Nephron (organoid): ENCODE data around the gene CHST2.
"Not testable (repeated sequence)": the region's sequence is repeated elsewhere in the genome, so short reads cannot be mapped to it uniquely, and the experiment has no call there.

Experiments used
- H3K27ac Mint-ChIP-seq, 3 experiments: 2 replicates each; pipeline ENCODE4 v1.8.0; 2020; ENCODE audit warnings: mixed read lengths in 3 of 3, mild to moderate bottlenecking in 2 of 3, moderate library complexity in 1 of 3
- H3K27me3 Mint-ChIP-seq: 2 replicates; pipeline ENCODE4 v1.8.0; 2021; ENCODE audit warnings: low read depth, mild to moderate bottlenecking, moderate library complexity, mixed read lengths
- H3K36me3 Mint-ChIP-seq: 2 replicates; pipeline ENCODE4 v1.8.0; 2020; ENCODE audit warnings: low read depth, mixed read lengths
- H3K4me1 Mint-ChIP-seq: 2 replicates; pipeline ENCODE4 v1.8.0; 2020; ENCODE audit warnings: mixed read lengths
- H3K4me3 Mint-ChIP-seq, 3 experiments: 2 replicates each; pipeline ENCODE4 v1.8.0; 2020; ENCODE audit warnings: mild to moderate bottlenecking in 3 of 3, mixed read lengths in 3 of 3, moderate library complexity in 2 of 3
- H3K9me3 Mint-ChIP-seq: 2 replicates; pipeline ENCODE4 v1.8.0; 2020; ENCODE audit warnings: mixed read lengths
- CTCF ChIP-seq, 3 experiments: fragments of 200-600 bp; sonication (generic); IDR thresholded peaks; one replicate each; pipeline ENCODE4 v1.5.0; 2021; ENCODE audit warnings: antibody characterized with exemption in 3 of 3; ENCODE audit not compliant: unreplicated experiment in 3 of 3

The CHST2 gene, protein sequence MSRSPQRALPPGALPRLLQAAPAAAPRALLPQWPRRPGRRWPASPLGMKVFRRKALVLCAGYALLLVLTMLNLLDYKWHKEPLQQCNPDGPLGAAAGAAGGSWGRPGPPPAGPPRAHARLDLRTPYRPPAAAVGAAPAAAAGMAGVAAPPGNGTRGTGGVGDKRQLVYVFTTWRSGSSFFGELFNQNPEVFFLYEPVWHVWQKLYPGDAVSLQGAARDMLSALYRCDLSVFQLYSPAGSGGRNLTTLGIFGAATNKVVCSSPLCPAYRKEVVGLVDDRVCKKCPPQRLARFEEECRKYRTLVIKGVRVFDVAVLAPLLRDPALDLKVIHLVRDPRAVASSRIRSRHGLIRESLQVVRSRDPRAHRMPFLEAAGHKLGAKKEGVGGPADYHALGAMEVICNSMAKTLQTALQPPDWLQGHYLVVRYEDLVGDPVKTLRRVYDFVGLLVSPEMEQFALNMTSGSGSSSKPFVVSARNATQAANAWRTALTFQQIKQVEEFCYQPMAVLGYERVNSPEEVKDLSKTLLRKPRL

GRCh38 chr3:143119009-143119914 is at the start of gene CHST2:
CHST2 (plus strand) TSS chr3:143119771; CDS start chr3:143120817, 1,046 bp downstream.
- Mint-ChIP-seq H3K9me3 (no peaks in the 10 kb centered on the region), H3K27ac (peak within 1 kb of the TSS; percentile 89 to 96 (median 91)), H3K4me1 (peaks cover 34% of the 10 kb centered on the region), H3K36me3 (peaks cover 12% of the 10 kb centered on the region), H3K27me3 (peaks cover 48% of the 10 kb centered on the region), H3K4me3 (peak within 1 kb of the TSS; percentile 91 to 93 (median 92))
- TF ChIP-seq CTCF (IDR thresholded peaks at IDR 0.05; ENCODE audit: unreplicated experiment in 3 of 3), result no peak

DNA sequence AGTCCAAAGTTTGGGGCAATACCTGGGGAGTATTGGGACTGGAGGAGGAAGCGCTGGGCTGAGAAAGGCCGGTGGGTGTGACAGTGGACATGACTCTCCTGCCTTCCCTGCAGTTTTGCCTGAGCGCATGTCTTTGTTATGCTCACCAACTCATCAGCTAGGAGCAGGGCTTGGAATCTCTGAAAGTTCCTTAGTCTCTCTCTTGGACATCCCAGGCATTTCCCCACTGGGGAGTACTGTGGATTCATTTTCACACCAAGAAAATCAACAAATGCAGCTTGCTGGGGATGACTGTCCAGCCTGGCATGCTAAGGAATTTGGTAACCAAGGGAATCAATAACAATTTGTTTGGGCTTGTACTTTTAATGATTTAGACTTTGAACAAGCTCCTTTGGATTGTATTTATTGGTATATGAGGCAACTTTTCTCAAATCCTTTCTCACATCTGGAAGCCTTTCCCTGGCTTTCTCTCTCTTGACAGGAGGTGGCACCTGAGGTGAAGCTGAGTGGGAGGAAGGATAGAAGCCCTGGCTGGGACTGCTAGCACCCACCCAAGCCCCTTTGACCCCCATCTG is 48.5 kb upstream of the CHST2 start:
- H3K27me3 Mint-ChIP-seq, result peaks cover 5% of the 10 kb centered on the region
- no peaks in the 10 kb centered on the region for H3K36me3 Mint-ChIP-seq
- no peak for TF ChIP-seq CTCF (IDR thresholded peaks at IDR 0.05; ENCODE audit: unreplicated experiment in 3 of 3)
- no peaks in the 10 kb centered on the region for H3K9me3 Mint-ChIP-seq
- no peak overlapping the region for H3K4me3 Mint-ChIP-seq
- peak overlapping the region in 1 of 3 experiments; percentile 23 for H3K27ac Mint-ChIP-seq
- peaks cover 9% of the 10 kb centered on the region for H3K4me1 Mint-ChIP-seq

DNA sequence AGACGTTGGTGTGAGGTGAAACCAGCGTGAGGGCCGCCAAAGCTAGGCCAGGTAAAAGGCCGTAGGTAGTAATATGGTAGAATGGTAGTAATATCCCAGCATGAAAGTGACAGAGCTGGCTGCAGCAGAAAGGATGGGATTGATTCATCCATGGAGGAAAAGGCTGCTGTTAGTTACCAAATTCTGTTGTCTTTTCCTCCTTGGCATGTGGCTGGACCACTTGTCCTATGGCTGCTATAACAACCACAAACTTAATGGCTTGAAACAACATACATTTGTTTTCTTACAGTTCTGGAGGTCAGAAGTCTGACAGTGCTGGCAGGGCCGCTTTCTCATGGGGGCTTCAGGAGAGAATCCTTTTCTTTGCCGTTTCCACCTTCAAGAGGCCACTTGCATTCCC is 47.8 kb upstream of the CHST2 start:
- H3K27me3 Mint-ChIP-seq, result peaks cover 5% of the 10 kb centered on the region
- H3K9me3 Mint-ChIP-seq, result no peaks in the 10 kb centered on the region
- H3K36me3 Mint-ChIP-seq, result no peaks in the 10 kb centered on the region
- no peak overlapping the region for H3K27ac Mint-ChIP-seq
- peaks cover 6% of the 10 kb centered on the region for H3K4me1 Mint-ChIP-seq
- no peak for TF ChIP-seq CTCF (IDR thresholded peaks at IDR 0.05; ENCODE audit: unreplicated experiment in 3 of 3)
- H3K4me3 Mint-ChIP-seq, result no peak overlapping the region

GRCh38 chr3:143072298-143073020 is 47.1 kb upstream of the CHST2 start:
- H3K4me1 Mint-ChIP-seq, H3K27me3 Mint-ChIP-seq, H3K9me3 Mint-ChIP-seq, H3K36me3 Mint-ChIP-seq, H3K27ac Mint-ChIP-seq, H3K4me3 Mint-ChIP-seq: not testable (repeated sequence)

GRCh38 chr3:143073541-143073940 is 46.0 kb upstream of the CHST2 start:
- not testable (repeated sequence) for H3K9me3 Mint-ChIP-seq, H3K27ac Mint-ChIP-seq

GRCh38 chr3:143073983-143074382 is 45.6 kb upstream of the CHST2 start:
- not testable (repeated sequence) for H3K9me3 Mint-ChIP-seq, H3K4me3 Mint-ChIP-seq, H3K36me3 Mint-ChIP-seq, H3K4me1 Mint-ChIP-seq, H3K27ac Mint-ChIP-seq, H3K27me3 Mint-ChIP-seq

More at GRCh38 chr3:143073541-143073940, 46.0 kb upstream of the CHST2 start:
- H3K4me1 Mint-ChIP-seq, H3K27me3 Mint-ChIP-seq, H3K4me3 Mint-ChIP-seq, H3K36me3 Mint-ChIP-seq: not testable (repeated sequence)
